Activated naive CD4-positive, alpha-beta T cell treated with anti-CD3 and anti-CD28 coated beads for 36 hours (primary cell): ENCODE results near the gene MLLT3. TPM values are rescaled to one million over a fixed set of nuclear protein-coding genes. Genes with fewer than 3 reads are reported as not detected.

Experiments
- CTCF ChIA-PET: fragments of 350-600 bp; sonication (Branson Sonifier 250); formaldehyde crosslinking; loops from one replicate; lab custom pipeline; 2021; ENCODE audit warnings: antibody characterized with exemption; lab: Charles Lee
- DNase-seq: peaks from one replicate; pipeline ENCODE4 v3.0.0-alpha.2; 2020
- H3K27ac Mint-ChIP-seq: one replicate; pipeline ENCODE4 v1.8.0; 2021; ENCODE audit warnings: mild to moderate bottlenecking, mixed read lengths
- H3K27me3 Mint-ChIP-seq: one replicate; pipeline ENCODE4 v1.8.0; 2021; ENCODE audit warnings: low read depth, mixed read lengths
- H3K36me3 Mint-ChIP-seq: one replicate; pipeline ENCODE4 v1.8.0; 2021; ENCODE audit warnings: low read depth, mixed read lengths
- H3K4me1 Mint-ChIP-seq: one replicate; pipeline ENCODE4 v1.8.0; 2021; ENCODE audit warnings: low read depth, mixed read lengths
- H3K4me3 Mint-ChIP-seq: one replicate; pipeline ENCODE4 v1.8.0; 2021; ENCODE audit warnings: mild to moderate bottlenecking, moderate library complexity, mixed read lengths
- H3K9me3 Mint-ChIP-seq: one replicate; pipeline ENCODE4 v1.8.0; 2021; ENCODE audit warnings: mixed read lengths
- intact Hi-C: fragments of 100-400 bp; cut with micrococcal nuclease; formaldehyde crosslinking; loops from one replicate; pipeline ENCODE4 v1.15.1; 2023
- total RNA-seq, 2 experiments: library from RNA; stranded (reverse); gene quantifications; one replicate each; pipeline ENCODE4 v1.2.3, GENCODE V29; 2021

MLLT3 gene
- total RNA-seq, 2 experiments from 2014 or later: 44.3 to 51.4 TPM

- peaks cover 84% of the 10 kb centered on the region for H3K4me1 Mint-ChIP-seq
- no peak overlapping the region for H3K27ac Mint-ChIP-seq
- CTCF ChIA-PET: no interaction called here
- no peaks in the 10 kb centered on the region for H3K27me3 Mint-ChIP-seq
- DNase-seq: no peak
- H3K36me3 Mint-ChIP-seq: no peaks in the 10 kb centered on the region
- H3K9me3 Mint-ChIP-seq: no peaks in the 10 kb centered on the region
- intact Hi-C loops: loop anchor here (2.0 to 5.0 kb wide), 5 partner anchors 39 to 637 kb away; partner anchors contain the start of gene HACD4
- no peak overlapping the region for H3K4me3 Mint-ChIP-seq
These were observed 58.4 kb downstream of the MLLT3 start for GRCh38 chr9:20563917-20564316.

GRCh38 chr9:20562051-20562450, 60.2 kb downstream of the MLLT3 start:
- peak overlapping the region; percentile 44 for H3K4me3 Mint-ChIP-seq

GRCh38 chr9:20561531-20561930, 60.8 kb downstream of the MLLT3 start:
- CTCF ChIA-PET: no interaction called here
- DNase-seq: no peak
- H3K27ac Mint-ChIP-seq: peak overlapping the region; percentile 9
- no peaks in the 10 kb centered on the region for H3K36me3 Mint-ChIP-seq
- H3K9me3 Mint-ChIP-seq: no peaks in the 10 kb centered on the region
- H3K4me1 Mint-ChIP-seq: peaks cover 89% of the 10 kb centered on the region
- H3K4me3 Mint-ChIP-seq: no peak overlapping the region
- intact Hi-C loops: loop anchor here (5.0 kb wide), 1 partner anchor 634 kb away; no protein-coding TSS in a partner anchor
- no peaks in the 10 kb centered on the region for H3K27me3 Mint-ChIP-seq

More at GRCh38 chr9:20562051-20562450, 60.2 kb downstream of the MLLT3 start:
- no peaks in the 10 kb centered on the region for H3K36me3 Mint-ChIP-seq
- peaks cover 88% of the 10 kb centered on the region for H3K4me1 Mint-ChIP-seq
- intact Hi-C loops: loop anchor here (1.0 to 5.0 kb wide), 7 partner anchors 8 to 635 kb away; partner anchors contain the start of genes HACD4 and MLLT3
- no peaks in the 10 kb centered on the region for H3K27me3 Mint-ChIP-seq
- peak overlapping the region; percentile 37 for H3K27ac Mint-ChIP-seq
- CTCF ChIA-PET: no interaction called here
- H3K9me3 Mint-ChIP-seq: no peaks in the 10 kb centered on the region
- DNase-seq: no peak

DNA sequence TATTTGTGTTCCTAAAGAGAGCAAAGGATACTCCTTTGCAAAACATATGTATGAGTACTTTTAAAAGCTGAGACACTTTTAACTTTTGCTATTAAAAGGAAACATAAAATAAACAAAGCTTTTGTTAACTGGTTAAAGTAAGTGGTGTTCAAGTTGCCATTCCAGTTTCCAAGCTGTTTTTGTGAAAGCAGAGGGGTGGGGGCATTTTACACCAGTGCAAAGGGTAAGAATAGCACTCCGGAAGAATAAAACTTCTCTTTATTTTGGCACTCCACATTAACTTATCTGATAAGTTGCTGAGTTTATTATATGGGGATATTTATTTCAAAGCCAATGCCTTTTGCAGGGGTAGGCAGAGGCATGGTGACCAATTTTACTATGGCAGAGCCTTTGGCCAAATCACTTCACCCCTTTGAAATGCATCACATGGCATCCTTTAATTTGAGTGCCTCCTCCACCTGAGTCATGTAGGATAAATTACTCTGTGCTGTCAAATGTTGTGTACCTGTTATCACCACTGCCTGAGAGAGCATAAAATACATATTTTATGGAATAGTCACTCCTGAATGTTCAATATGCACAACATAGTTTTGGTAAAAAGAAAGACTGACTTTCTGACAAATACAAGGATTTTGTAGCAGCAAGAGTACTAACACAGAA, 62.9 kb downstream of the MLLT3 start:
- Mint-ChIP-seq H3K9me3 (no peaks in the 10 kb centered on the region), H3K27ac (no peak overlapping the region), H3K36me3 (no peaks in the 10 kb centered on the region), H3K4me3 (no peak overlapping the region), H3K4me1 (peaks cover 85% of the 10 kb centered on the region), H3K27me3 (no peaks in the 10 kb centered on the region)
- CTCF ChIA-PET: interaction anchor here (1.0 to 1.1 kb wide), 2 partner anchors 50 to 63 kb away, joined by 3 to 5 read pairs; partner anchors contain the start of gene MLLT3
- DNase-seq: no peak
- intact Hi-C loops: loop anchor here (2.0 to 10.0 kb wide), 4 partner anchors 125 to 1085 kb away; partner anchors contain the start of gene FOCAD

GRCh38 chr9:20558566-20559016, 63.7 kb downstream of the MLLT3 start:
- Mint-ChIP-seq H3K4me3 (peak overlapping the region; percentile 36), H3K36me3 (no peaks in the 10 kb centered on the region), H3K27ac (peak overlapping the region; percentile 59)

GRCh38 chr9:20557890-20558565, 64.3 kb downstream of the MLLT3 start:
- Mint-ChIP-seq H3K4me3 (peak overlapping the region; percentile 36), H3K36me3 (no peaks in the 10 kb centered on the region), H3K27me3 (no peaks in the 10 kb centered on the region), H3K27ac (peak overlapping the region; percentile 59), H3K9me3 (no peaks in the 10 kb centered on the region), H3K4me1 (peaks cover 86% of the 10 kb centered on the region)
- intact Hi-C loops: loop anchor here (1.0 to 10.0 kb wide), 7 partner anchors 23 to 1083 kb away; partner anchors contain the start of gene FOCAD
- DNase-seq: no peak
- CTCF ChIA-PET: interaction anchor here (1.0 to 1.6 kb wide), 3 partner anchors 51 to 64 kb away, joined by 3 to 5 read pairs (median 3); partner anchors contain the start of gene MLLT3

More at GRCh38 chr9:20558566-20559016, 63.7 kb downstream of the MLLT3 start:
- no peaks in the 10 kb centered on the region for H3K9me3 Mint-ChIP-seq
- H3K27me3 Mint-ChIP-seq: no peaks in the 10 kb centered on the region
- DNase-seq: peak; percentile 70
- peaks cover 86% of the 10 kb centered on the region for H3K4me1 Mint-ChIP-seq
- CTCF ChIA-PET: interaction anchor here (1.0 to 1.1 kb wide), 2 partner anchors 51 to 64 kb away, joined by 3 to 5 read pairs; partner anchors contain the start of gene MLLT3
- intact Hi-C loops: loop anchor here (1.0 to 10.0 kb wide), 7 partner anchors 23 to 1084 kb away; partner anchors contain the start of gene FOCAD

- no peak for DNase-seq
- Mint-ChIP-seq H3K36me3 (no peaks in the 10 kb centered on the region), H3K27ac (no peak overlapping the region), H3K4me3 (no peak overlapping the region), H3K9me3 (no peaks in the 10 kb centered on the region), H3K4me1 (peaks cover 86% of the 10 kb centered on the region), H3K27me3 (no peaks in the 10 kb centered on the region)
- intact Hi-C loops: loop anchor here (5.0 to 10.0 kb wide), 2 partner anchors 180 to 1082 kb away; no protein-coding TSS in a partner anchor
- CTCF ChIA-PET: interaction anchor here (1.6 kb wide), 1 partner anchor 64 kb away, joined by 3 read pairs; the partner anchor contains the start of gene MLLT3
These were observed 65.0 kb downstream of the MLLT3 start for GRCh38 chr9:20557285-20557684.

GRCh38 chr9:20553558-20554149, 68.6 kb downstream of the MLLT3 start:
- intact Hi-C loops: loop anchor here (1.0 to 10.0 kb wide), 5 partner anchors 27 to 1079 kb away; partner anchors contain the start of gene MLLT3
- no peaks in the 10 kb centered on the region for H3K9me3 Mint-ChIP-seq
- H3K36me3 Mint-ChIP-seq: peaks cover 3% of the 10 kb centered on the region
- H3K27me3 Mint-ChIP-seq: no peaks in the 10 kb centered on the region
- H3K4me3 Mint-ChIP-seq: peak overlapping the region; percentile 1
- CTCF ChIA-PET: interaction anchor here (0.6 to 2.1 kb wide), 6 partner anchors 11 to 130 kb away, joined by 3 to 5 read pairs (median 4); no protein-coding TSS in a partner anchor
- DNase-seq: no peak
- H3K4me1 Mint-ChIP-seq: peaks cover 75% of the 10 kb centered on the region
- peak overlapping the region; percentile 12 for H3K27ac Mint-ChIP-seq

- no peak for DNase-seq
- H3K27me3 Mint-ChIP-seq: no peaks in the 10 kb centered on the region
These were observed 69.3 kb downstream of the MLLT3 start for GRCh38 chr9:20552874-20553557.

DNA sequence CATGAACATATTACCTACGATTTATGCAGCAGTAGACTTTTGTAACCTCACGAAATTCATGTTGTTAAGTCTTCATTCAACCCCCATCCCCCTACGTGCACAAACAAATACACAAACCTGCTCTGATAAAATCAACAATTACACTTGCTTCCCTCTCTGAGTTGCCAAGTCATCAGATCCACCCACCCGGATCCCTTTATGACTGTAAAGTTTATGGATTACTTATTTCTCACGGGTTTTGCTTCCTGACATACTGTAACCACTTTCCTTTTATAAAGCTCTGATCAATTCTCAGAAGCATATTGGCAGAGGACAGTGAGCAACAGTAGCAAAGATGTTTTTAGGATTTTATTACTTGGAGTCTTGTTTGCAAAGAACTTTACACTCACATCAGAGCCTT, 70.5 kb downstream of the MLLT3 start:
- Mint-ChIP-seq H3K4me3 (no peak overlapping the region), H3K4me1 (peaks cover 59% of the 10 kb centered on the region), H3K27me3 (no peaks in the 10 kb centered on the region), H3K9me3 (no peaks in the 10 kb centered on the region), H3K27ac (no peak overlapping the region), H3K36me3 (peaks cover 3% of the 10 kb centered on the region)
- CTCF ChIA-PET: interaction anchor here (1.0 to 1.8 kb wide), 3 partner anchors 24 to 71 kb away, joined by 3 to 5 read pairs (median 3); partner anchors contain the start of gene MLLT3
- DNase-seq: peak; percentile 61
- intact Hi-C loops: loop anchor here (2.0 to 10.0 kb wide), 3 partner anchors 25 to 1077 kb away; no protein-coding TSS in a partner anchor

More at GRCh38 chr9:20552874-20553557, 69.3 kb downstream of the MLLT3 start:
- intact Hi-C loops: loop anchor here (1.0 to 10.0 kb wide), 5 partner anchors 26 to 1078 kb away; partner anchors contain the start of gene MLLT3
- Mint-ChIP-seq H3K27ac (peak overlapping the region; percentile 2), H3K4me3 (peak overlapping the region; percentile 1), H3K9me3 (no peaks in the 10 kb centered on the region), H3K36me3 (peaks cover 3% of the 10 kb centered on the region), H3K4me1 (peaks cover 68% of the 10 kb centered on the region)
- CTCF ChIA-PET: interaction anchor here (0.6 to 2.1 kb wide), 10 partner anchors 12 to 129 kb away, joined by 3 to 7 read pairs (median 4); partner anchors contain the start of gene MLLT3

DNA sequence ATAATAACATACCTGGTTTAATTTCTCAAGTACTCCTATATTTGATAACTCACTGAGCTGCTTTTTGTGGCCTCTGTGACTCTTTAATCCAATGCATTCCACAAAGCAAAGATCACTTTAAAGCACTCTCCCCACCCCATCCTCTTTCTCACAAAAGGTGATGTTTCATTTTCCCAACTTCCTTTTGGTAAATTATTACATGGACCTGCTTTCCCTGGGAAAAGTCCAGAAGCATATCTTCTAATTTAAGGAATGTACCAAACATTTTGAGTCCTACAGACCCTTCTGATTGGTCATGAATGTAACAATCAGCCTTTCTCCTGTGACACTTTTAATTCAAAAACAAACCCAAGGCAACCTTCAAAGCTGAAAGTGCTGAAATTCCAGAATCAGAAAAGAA, 71.1 kb downstream of the MLLT3 start:
- H3K27me3 Mint-ChIP-seq: no peaks in the 10 kb centered on the region
- H3K27ac Mint-ChIP-seq: no peak overlapping the region

More for the DNA sequence above, 71.1 kb downstream of the MLLT3 start:
- no peaks in the 10 kb centered on the region for H3K9me3 Mint-ChIP-seq
- H3K36me3 Mint-ChIP-seq: peaks cover 5% of the 10 kb centered on the region
- CTCF ChIA-PET: interaction anchor here (1.0 to 2.0 kb wide), 3 partner anchors 11 to 71 kb away, joined by 3 to 5 read pairs (median 4); partner anchors contain the start of gene MLLT3
- H3K4me3 Mint-ChIP-seq: no peak overlapping the region
- no peak for DNase-seq
- intact Hi-C loops: loop anchor here (10.0 kb wide), 1 partner anchor 1076 kb away; no protein-coding TSS in a partner anchor
- peaks cover 56% of the 10 kb centered on the region for H3K4me1 Mint-ChIP-seq
